HG03558 (cell line): Measurements from ENCODE around the gene ABTB2.
"Not testable (repeated sequence)": the region's sequence is repeated elsewhere in the genome, so short reads cannot be mapped to it uniquely, and the experiment has no call there.

Experiments used
- ATAC-seq: cut with Tn5 transposase; IDR thresholded peaks from one replicate; pipeline ENCODE4 v1.9.1; 2021; ENCODE audit warnings: moderate number of reproducible peaks; ENCODE audit not compliant: unreplicated experiment; ENCODE audit errors: extremely low read depth

ABTB2 gene

DNA sequence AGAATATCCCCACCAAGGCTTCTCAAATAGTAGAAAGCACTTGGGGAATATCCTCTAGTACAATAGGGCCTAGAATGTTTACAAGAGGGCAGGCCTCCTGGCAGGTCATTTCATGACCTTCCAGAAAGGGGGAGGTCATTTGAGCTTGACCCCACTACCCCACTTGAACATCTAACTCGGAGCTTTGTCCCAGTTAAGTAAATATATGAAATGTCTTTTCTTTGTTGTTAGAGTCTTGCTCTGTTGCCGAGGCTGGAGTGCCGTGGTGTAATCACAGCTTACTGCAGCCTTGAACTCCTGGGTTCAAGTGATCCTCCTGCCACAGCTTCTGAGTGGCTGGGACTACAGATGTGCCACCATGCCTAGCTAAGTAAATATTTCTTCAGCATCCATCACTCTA, 108.4 kb downstream of the ABTB2 start:
- ATAC-seq: no peak

DNA sequence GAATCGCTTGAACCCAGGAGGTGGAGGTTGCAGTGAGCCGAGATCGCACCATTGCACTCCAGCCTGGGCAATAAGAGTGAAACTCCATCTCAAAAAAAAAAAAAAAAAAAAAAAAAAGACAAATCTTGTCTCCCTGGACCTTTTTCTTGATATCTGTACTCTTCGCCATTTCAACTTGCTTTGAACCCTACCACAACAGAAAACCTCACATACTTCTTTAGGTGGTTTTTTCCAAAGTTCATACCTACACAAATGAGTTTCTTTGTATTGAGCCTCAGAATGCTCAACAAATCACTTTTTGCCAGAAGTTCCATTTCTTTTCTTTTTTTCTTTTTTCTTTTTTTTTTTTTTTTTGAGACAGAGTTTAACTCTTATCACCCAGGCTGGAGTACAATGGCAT, 111.3 kb downstream of the ABTB2 start:
- ATAC-seq: not testable (repeated sequence)

DNA sequence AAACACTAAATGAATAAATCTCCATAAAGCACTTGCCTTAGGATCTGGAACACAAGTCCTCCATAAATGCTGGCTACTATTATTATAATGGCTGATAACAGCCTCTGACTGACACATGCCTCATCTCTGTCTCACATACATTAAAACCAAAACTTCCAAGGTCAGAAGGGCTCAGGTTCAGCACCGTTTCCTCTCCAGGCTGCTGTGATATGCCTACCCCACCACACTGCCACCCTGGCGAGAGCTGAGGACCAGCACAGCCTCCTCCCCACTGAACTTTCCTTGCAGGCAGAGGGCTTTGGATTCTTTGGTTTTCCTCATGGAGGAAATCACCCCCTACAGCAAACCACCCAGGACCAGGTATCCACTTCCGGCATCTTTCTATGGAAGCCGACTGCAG, 112.8 kb downstream of the ABTB2 start:
- ATAC-seq: no peak

DNA sequence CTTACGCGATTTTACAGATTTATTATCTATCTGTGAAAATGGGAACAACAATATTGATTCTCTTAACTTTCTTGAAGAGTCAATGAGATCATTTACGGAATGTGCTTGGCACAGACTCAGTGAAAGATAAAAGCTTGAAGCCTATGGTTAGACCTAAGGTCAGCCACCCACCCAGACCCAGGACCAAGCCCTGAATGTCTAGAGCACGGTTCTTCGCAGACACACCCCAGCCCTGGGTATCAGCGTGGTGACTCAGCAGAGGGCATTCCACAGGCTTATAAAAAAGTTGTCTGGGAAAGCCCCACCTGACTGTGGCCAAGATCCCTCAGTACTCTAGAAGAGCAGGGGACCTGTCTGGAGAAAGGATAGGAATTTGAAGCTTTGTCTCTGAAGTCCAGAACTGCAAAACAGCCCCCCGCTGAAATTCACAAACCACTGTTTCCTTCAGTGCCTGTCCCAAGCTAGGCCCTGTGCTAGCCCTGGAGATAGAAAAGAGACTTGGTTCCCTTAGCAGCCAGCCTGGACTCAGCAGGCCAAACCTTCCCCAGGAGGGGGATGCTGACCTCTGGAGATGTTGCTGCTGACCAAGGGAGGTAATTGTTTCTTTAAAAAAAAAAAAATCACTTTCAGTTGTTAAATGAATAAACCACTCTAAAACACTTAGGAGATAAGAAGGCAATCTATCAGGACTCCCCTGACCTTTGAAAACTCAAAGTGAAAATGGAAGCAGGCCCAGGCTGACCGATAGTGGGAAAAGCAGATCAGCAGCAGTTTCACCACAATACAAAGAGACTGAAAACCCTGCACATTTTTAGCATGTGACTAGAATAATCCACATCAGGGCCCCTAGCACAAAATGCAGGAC, 114.0 kb downstream of the ABTB2 start:
- peak; percentile 64 for ATAC-seq

DNA sequence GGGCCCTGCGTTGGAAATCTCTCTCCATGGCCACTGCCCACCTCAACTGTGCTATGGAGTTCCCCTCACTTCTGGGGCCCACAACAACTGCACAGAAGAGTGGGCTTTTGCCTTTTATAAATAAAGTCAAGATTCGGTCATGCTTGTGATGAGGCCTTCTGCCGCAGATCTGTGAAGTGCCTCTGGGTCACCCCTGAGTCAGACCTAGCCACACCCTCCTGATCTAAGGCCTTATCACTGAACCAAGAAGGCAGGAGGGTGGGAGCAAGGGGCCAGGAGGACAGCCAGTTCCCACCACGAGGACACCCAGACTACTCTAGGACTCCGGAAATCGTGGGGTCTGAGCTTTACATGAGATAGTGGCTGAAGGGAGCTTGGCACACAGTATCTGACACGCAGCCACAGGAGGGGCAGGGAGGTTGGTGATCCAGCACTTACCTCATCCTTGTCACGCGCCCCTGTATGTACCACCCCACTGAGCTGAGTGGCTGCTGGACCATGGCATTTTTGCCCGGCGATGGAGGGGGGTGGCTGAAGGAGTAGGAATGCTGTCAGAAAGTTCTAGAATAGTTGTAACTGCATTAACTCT, 115.7 kb downstream of the ABTB2 start:
- no peak for ATAC-seq

DNA sequence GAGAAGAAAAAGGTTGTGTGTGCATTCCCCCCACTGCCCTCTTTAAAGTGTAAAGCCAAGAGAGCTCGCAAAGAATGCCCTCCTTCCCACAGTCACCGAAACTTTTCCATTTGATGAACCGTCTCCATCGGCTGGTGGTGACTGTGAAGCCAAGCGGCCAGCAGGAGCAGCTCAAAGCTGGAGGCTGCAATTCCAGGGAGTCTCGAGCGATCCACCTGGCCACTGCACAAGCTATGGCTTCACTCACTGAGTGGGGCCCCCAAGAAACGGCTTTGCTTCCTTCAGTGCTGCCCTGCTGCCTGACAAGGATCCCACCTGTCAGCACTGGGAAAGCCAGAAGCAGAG, 117.7 kb downstream of the ABTB2 start:
- ATAC-seq: no peak

DNA sequence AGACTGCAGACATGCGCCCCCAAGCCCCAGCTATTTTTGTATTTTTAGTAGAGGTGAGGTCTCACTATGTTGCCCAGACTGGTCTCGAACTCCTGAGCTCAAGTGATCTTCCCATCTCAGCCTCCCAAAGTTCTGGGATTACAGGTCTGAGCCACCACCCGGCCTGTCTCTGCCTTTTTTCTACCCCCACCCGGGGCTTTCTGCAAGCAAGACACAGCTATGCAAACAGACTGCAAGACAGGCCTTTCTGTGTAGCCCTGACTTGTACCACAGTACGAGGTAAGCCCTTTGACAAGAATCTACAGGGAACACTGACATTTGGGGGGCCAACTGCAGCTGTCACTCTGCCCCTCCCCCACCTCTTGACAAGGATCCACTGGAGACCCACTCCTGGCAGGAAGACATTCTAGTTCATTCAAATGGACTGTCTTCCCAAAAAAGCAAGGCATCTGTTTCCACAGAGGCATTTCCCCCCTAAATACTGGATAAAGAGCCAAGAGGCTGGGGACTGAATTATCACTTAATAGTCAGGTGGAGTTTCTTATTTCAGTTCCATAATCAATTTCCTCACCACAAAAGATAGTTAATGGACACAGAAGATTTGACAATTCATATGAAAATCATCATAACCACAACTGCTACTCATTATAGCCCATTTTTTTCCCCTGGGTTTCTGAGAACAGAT, 118.2 kb downstream of the ABTB2 start:
- no peak for ATAC-seq

DNA sequence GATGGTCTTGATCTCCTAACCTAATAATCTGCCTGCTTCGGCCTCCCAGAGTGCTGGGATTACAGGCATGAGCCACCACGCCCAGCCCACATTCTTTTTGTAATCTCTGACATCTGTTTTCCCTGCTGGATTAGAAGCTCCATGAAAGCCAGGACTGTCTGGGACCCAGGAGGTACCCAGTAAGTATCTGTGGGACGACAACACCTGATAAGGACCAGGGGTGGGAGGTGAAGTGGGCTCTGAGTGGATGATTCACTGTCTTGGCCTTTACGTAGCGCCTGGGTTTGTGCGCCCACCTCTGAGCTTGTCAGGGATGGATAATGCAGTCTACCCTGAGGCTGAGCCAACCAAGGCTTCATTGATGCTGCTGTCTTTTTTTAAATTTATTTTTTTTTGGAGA, 118.8 kb downstream of the ABTB2 start:
- ATAC-seq: no peak

DNA sequence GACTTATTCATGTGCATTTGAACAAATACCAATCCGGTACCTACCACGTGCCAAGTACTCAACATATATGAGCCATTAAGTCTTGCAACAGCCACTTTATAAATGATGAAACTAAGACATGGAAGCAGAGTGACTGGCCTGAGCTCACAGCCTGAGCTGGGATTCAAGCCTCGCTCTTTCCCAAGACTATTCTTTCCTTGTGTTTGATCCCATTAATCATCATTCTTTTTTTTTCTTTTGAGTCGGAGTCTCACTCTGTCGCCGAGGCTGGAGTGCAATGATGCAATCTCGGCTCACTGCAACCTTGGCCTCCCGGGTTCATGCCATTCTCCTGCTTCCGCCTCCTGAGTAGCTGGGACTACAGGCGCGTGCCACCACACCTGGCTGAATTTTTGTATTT, 119.3 kb downstream of the ABTB2 start:
- ATAC-seq: no peak

DNA sequence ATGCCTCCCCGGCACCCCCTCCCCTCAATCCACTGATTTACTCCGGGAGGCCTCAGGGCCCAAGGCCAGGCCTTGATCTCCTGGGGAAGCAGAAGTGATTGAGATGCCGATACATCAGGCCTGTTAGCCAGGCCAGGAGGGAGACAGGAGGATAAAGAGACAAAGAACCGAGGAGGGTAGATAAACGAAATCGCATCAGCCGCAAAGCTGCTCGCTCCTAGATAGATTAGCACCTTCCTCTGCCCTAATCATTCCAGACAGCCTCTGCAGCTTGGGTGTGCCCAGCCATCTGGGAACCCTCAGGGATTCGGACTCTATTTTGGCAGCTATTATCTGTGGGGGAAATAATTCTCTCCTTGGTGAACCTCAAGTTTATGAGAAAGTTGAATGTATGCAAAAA, 121.2 kb downstream of the ABTB2 start:
- ATAC-seq: no peak

DNA sequence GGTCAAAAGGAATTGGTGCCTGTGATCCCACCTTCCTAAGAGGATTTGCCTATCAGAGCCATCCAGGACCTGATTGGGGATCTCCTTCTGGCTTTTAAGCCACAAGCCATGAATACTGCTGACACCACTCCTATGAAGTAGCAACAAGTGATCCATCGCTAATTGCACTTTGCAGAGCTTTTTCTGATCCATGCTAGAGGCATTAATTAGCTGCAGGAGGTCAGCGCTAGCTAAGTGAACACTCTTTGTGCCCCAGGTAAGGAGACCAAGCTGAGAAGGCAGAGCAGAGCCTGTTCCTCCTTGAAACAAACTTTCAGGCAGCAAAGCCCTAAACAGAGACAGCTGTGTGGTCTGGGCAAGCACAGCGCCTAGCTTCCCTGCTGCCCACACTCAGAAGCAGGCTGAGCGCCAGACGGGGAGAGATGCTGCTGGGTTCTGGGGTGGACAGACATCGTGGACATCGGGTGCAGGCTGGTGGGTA, 122.2 kb downstream of the ABTB2 start:
- no peak for ATAC-seq

DNA sequence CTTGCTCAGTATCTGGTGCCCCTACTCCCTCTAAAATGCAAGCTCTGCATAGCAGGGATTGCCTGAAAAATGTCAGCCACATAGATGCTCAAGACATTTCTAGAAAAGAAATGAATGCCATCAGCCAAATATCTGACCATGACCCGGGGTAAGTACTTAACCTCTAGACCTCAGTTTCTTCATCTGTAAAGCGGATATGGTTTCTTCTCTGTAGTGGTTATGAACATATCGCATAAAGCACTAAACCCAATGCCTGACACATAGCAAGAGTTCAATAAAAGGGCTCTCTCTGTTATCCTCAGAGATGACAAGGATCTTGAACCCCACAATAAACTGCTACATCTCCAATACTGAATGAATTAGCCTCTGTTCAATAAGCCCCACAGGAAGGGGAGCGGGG, 122.6 kb downstream of the ABTB2 start:
- ATAC-seq: peak; percentile 25

DNA sequence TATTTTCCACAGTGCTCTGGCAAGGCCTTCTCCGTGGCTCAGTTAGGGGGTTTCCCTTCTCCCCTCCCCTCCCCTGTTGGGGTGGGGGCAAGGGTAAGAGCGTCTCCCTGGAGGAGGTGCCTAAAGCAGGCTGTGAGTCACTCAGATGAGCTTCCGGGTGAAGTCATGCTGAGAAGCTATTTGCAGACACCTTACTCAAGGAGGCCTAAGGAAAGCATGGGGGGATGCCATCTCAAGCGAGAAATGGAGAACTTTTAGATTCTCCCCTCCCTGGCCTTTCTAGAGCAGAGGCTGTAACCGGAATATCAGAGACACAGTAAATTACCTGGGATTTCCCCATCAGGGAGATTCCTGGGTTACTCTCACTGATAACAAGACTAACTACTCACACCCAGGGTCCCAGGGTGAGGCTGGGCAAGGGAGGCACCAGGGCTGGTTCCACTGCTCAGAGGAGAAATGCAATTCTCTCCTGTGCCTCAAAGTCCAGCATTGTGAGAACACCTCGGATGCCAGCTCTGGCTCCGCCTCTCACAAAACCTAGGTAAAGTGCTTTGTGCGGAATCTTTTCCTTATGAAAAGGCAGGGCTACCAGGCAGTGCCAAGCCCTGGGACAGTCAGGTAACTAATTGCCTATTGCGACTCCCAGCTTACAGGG, 123.6 kb downstream of the ABTB2 start:
- peak; percentile 65 for ATAC-seq

DNA sequence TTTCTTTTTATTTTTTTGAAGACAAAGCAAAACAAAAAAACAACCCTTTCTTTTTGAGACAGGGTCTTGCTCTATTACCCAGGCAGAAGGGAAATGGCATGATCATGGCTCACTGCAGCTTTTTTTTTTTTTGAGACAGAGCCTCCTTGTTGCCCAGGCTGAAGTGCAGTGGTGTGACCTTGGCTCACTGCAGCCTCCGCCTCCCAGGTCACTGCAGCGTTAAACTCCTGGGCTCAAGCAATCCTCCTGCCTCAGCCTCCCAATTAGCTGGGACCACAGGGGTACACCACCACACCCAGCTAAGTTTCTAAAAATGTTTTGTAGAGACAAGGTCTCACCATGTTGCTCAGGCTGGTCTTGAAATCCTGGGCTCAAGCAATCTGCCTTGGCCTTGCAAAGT, 124.6 kb downstream of the ABTB2 start:
- no peak for ATAC-seq

DNA sequence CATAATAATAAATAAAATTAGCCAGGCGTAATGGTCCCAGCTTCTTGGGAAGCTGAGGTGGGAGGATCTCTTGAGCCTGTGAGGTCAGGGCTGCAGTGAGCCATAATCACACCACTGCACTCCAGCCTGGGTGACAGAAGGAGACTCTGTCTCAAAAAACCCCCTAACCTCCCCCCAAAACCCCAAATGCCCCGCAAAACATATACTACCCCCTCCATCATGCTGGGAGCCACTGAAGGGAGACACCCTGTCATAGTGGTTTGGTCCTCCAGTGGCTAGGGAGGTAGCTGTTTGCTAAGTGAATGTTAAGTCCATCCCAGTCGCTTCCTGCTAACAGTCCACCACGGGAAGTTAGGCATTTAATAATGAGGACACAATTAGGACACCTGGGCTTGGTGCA, 125.0 kb downstream of the ABTB2 start:
- ATAC-seq: no peak

DNA sequence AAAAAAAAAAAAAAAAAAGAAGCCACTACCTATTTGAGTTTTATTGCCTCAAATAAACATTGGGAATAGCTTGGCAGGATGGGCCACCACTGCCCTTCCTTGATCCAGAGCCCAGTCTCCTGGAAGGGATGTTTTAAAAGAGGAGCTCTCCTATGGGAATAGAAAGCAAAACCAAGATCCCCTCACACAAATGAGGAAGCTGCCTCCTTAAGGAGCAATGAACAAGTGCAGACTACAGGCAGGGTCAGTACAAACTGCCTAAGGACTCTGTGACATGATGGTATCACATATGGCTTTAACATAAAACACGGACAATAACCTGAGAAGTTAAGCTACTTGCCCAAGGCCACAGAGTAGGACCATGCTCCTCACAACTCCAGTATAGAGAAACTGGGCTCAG, 131.6 kb downstream of the ABTB2 start:
- no peak for ATAC-seq

DNA sequence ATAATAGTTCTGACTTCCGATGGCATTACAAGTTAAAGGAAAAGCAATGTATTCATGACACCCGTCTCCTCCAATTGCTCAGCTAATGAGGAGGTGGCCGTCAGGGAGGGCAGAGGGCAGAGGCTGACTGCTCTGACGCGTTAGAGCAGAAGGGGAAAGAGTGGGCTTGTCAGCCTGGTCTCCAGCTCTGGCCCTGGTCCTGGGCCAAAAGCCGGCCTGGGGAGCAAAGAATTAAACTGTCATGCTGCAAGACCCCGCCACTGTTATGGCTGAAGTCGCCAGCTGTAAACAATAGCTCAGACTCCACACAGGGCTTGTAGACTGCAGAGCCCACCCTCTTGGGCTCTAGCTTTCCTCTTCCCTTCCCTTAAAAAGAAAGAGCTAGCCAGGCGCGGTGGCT, 132.7 kb downstream of the ABTB2 start:
- ATAC-seq: no peak

DNA sequence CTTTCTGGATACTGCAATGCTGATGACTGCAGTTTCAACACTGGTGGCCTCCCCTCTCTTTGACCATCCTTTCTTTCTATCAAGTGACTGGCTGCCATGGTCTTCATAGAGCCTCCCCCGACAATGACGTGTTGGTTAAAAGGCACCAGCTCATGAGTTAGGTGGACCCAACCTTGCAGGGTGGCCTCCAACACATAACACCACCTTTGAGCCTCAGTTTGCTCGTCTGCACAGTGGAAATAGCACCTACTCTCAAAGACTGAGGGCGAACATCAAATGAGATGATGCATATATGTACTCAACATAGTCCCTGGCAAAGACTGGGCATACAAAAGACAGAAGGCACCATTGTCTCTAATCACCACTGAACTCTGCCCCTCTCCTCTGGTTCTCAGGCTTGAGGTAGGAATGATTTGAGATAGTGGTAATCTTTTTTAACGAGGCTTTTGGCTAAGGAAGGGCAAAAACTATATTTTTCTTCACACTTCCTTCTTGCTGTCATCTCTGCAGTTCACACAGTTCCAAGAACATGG, 133.3 kb downstream of the ABTB2 start:
- no peak for ATAC-seq

DNA sequence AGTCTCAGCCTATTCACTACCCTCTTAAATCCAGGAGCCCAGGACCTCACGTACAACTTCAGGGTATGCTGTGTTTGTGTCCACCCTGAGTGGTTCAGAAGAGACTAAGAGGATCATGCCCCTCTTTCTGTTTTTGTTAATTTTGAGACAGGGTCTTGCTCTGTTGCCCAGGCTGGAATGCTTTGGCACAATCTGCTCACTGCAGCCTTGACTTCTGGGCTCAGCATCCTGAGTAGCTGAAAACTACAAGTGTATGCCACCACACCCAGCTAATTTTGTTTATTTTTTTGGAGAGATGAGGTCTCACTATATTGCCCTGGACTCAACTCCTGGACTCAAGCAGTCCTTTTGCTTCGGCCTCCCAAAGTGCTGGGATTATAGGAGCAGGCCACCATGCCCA, 133.9 kb downstream of the ABTB2 start:
- no peak for ATAC-seq

DNA sequence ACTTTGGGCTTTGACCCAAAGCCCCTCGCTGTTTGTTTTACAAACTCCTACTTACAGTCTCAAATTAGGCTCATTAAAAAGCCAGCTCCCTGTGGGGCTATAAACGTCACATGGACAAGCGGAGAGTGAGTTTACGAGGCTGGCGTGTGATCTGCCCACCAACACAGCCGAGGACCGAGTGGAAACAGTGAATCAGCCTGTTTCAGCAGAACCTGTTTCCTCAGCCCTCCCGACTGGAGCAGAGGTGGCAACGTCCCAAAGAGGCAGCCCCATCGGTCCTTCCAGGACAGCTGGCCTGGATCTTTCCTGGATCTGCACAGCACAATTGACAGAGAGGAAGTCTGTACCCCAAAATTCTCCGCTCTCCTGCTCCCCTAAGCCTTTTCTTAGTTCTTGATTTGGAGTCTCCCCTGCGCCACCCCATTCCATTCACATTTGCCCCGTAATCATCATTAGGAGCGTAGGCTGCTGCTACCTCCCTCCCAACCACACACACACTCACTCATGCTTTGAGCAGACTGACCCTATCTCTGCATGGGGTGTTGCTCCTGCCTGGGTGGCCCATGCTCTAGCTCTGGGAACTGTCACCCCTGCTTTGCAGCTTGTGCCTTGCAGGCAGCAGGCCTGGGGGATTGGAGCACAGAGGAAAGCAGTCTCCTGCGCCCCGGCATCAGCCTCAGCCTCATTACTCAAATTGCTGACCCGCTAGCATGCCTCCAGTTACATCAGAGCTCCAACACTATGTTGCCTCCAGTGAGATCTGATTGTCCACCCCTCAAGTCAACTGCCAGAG, 134.6 kb downstream of the ABTB2 start:
- ATAC-seq: no peak
